Trophoblast cell (in vitro differentiated cells and primary cell): ENCODE measurements around the gene LYPD1.

ENCODE experiments used
- DNase-seq, 2 donors: peaks; one replicate each; pipeline ENCODE4 v3.0.0-alpha.2; 2016
- H2AFZ ChIP-seq: 2 replicates; pipeline ENCODE4 v1.6.1; 2013; ENCODE audit warnings: low read length, moderate library complexity, mild to moderate bottlenecking; ENCODE audit not compliant: insufficient read depth, poor library complexity
- H2AK5ac ChIP-seq: 2 replicates; pipeline ENCODE4 v1.6.1; 2013; ENCODE audit warnings: mild to moderate bottlenecking, low read length
- H2BK120ac ChIP-seq: 2 replicates; pipeline ENCODE4 v1.6.1; 2013; ENCODE audit warnings: low read length, mild to moderate bottlenecking, moderate library complexity; ENCODE audit not compliant: insufficient read depth, poor library complexity
- H2BK12ac ChIP-seq: 2 replicates; pipeline ENCODE4 v1.6.1; 2013; ENCODE audit warnings: mild to moderate bottlenecking, low read length, moderate library complexity
- H2BK5ac ChIP-seq: 2 replicates; pipeline ENCODE4 v1.6.1; 2013; ENCODE audit warnings: low read length, low read depth, moderate library complexity, mild to moderate bottlenecking; ENCODE audit not compliant: poor library complexity
- H3K14ac ChIP-seq: 2 replicates; pipeline ENCODE4 v1.6.1; 2013; ENCODE audit warnings: mild to moderate bottlenecking, low read length
- H3K18ac ChIP-seq: 2 replicates; pipeline ENCODE4 v1.6.1; 2013; ENCODE audit warnings: mild to moderate bottlenecking, low read length
- H3K23ac ChIP-seq: 2 replicates; pipeline ENCODE4 v1.6.1; 2013; ENCODE audit warnings: low read length
- H3K27ac ChIP-seq: 2 replicates; pipeline ENCODE4 v1.5.1; 2013; ENCODE audit warnings: low read depth, mild to moderate bottlenecking, inconsistent platforms, low read length, moderate library complexity
- H3K27me3 ChIP-seq: 2 replicates; pipeline ENCODE4 v1.6.1; 2013; ENCODE audit warnings: inconsistent platforms, mild to moderate bottlenecking, low read length, moderate library complexity; ENCODE audit not compliant: insufficient read depth
- H3K36me3 ChIP-seq, 2 experiments: 1 replicate in 1 of 2; 2 replicates in 1 of 2; pipeline ENCODE4 v1.6.1; 2013; ENCODE audit warnings: low read length in 2 of 2, mild to moderate bottlenecking in 2 of 2, moderate library complexity in 1 of 2; ENCODE audit not compliant: insufficient read depth in 2 of 2, control insufficient read depth in 1 of 2
- H3K4ac ChIP-seq: 2 replicates; pipeline ENCODE4 v1.6.1; 2013; ENCODE audit warnings: low read depth, mild to moderate bottlenecking, low read length, moderate library complexity
- H3K4me1 ChIP-seq, 2 experiments: 1 replicate in 1 of 2; 2 replicates in 1 of 2; pipeline ENCODE4 v1.6.1; 2013; ENCODE audit warnings: low read length in 2 of 2, mild to moderate bottlenecking in 2 of 2, moderate library complexity in 1 of 2; ENCODE audit not compliant: insufficient read depth in 2 of 2, control insufficient read depth in 1 of 2
- H3K4me2 ChIP-seq: 2 replicates; pipeline ENCODE4 v1.6.1; 2013; ENCODE audit warnings: inconsistent platforms, mild to moderate bottlenecking, low read length, moderate library complexity
- H3K4me3 ChIP-seq: 2 replicates; pipeline ENCODE4 v1.5.1; 2013; ENCODE audit warnings: mild to moderate bottlenecking, low read depth, low read length, inconsistent platforms
- H3K79me1 ChIP-seq: one replicate; pipeline ENCODE4 v1.6.1; 2013; ENCODE audit warnings: low read length
- H3K79me2 ChIP-seq: 2 replicates; pipeline ENCODE4 v1.6.1; 2013; ENCODE audit warnings: low read length, mild to moderate bottlenecking; ENCODE audit not compliant: control insufficient read depth, insufficient read depth, poor library complexity
- H3K9ac ChIP-seq: 2 replicates; pipeline ENCODE4 v1.6.1; 2013; ENCODE audit warnings: mild to moderate bottlenecking, low read length
- H3K9me3 ChIP-seq: 2 replicates; pipeline ENCODE4 v1.6.1; 2013; ENCODE audit warnings: low read depth, mild to moderate bottlenecking, control low read depth, inconsistent platforms, low read length; ENCODE audit not compliant: insufficient read depth
- H4K12ac ChIP-seq: 2 replicates; pipeline ENCODE4 v1.6.1; 2013; ENCODE audit warnings: low read depth, mild to moderate bottlenecking, low read length, moderate library complexity
- H4K8ac ChIP-seq: 2 replicates; pipeline ENCODE4 v1.6.1; 2013; ENCODE audit warnings: low read depth, mild to moderate bottlenecking, low read length, moderate library complexity
- H4K91ac ChIP-seq: one replicate; pipeline ENCODE4 v1.6.1; 2013; ENCODE audit warnings: low read depth, mild to moderate bottlenecking, low read length, moderate library complexity
- WGBS: extraction: QIAGEN DNeasy Blood & Tissue Kit; methylation state at CpG from one replicate; pipeline ENCODE4 v1.1.7; 2013; ENCODE audit warnings: missing lambda C conversion rate; ENCODE audit not compliant: insufficient read length, insufficient coverage; ENCODE audit errors: extremely low coverage; 5-methylcytosine and 5-hydroxymethylcytosine counted together

Gene LYPD1

GRCh38 chr2:132640116-132640515 lies 29.9 kb downstream of the LYPD1 start:
- Histone ChIP-seq H2AFZ (no peak overlapping the region), H2AK5ac (no peak overlapping the region), H3K4me1 (peaks cover 0 to 2% of the 10 kb centered on the region in 2 experiments), H3K4ac (no peak overlapping the region), H3K79me1 (no peaks in the 10 kb centered on the region), H2BK5ac (no peak overlapping the region), H3K18ac (no peak overlapping the region), H3K27ac (no peak overlapping the region), H3K79me2 (no peaks in the 10 kb centered on the region), H2BK12ac (no peak overlapping the region), H4K91ac (no peak overlapping the region), H4K12ac (no peak overlapping the region), H3K9me3 (no peaks in the 10 kb centered on the region), H3K36me3 (no peaks in the 10 kb centered on the region), H4K8ac (no peak overlapping the region), H2BK120ac (no peak overlapping the region), H3K23ac (no peak overlapping the region), H3K4me2 (no peak overlapping the region), H3K27me3 (no peaks in the 10 kb centered on the region), H3K14ac (no peak overlapping the region), H3K9ac (no peak overlapping the region), H3K4me3 (no peak overlapping the region)
- DNase-seq = no peak

GRCh38 chr2:132638313-132639040 lies 31.5 kb downstream of the LYPD1 start:
- H3K4ac ChIP-seq = no peak overlapping the region
- H3K4me3 ChIP-seq = no peak overlapping the region

GRCh38 chr2:132636346-132636745 lies 33.7 kb downstream of the LYPD1 start:
- Histone ChIP-seq H4K91ac (no peak overlapping the region), H3K14ac (no peak overlapping the region), H3K79me2 (no peaks in the 10 kb centered on the region), H3K36me3 (no peaks in the 10 kb centered on the region), H3K4me1 (peaks cover 7 to 10% of the 10 kb centered on the region in 2 experiments), H2BK5ac (no peak overlapping the region), H2AK5ac (no peak overlapping the region), H2BK120ac (no peak overlapping the region), H3K9ac (no peak overlapping the region), H2AFZ (no peak overlapping the region), H3K9me3 (no peaks in the 10 kb centered on the region), H4K12ac (no peak overlapping the region), H3K4me3 (no peak overlapping the region), H3K4ac (no peak overlapping the region), H3K23ac (no peak overlapping the region), H3K27ac (no peak overlapping the region), H3K18ac (no peak overlapping the region), H3K27me3 (no peaks in the 10 kb centered on the region), H3K79me1 (no peaks in the 10 kb centered on the region), H3K4me2 (no peak overlapping the region), H2BK12ac (no peak overlapping the region), H4K8ac (no peak overlapping the region)
- no CpG with 5 or more reads among the region's 1 CpG for WGBS
- DNase-seq = no peak

More at GRCh38 chr2:132638313-132639040, 31.5 kb downstream of the LYPD1 start:
- Histone ChIP-seq H3K14ac (no peak overlapping the region), H3K4me2 (no peak overlapping the region), H4K91ac (no peak overlapping the region), H4K8ac (no peak overlapping the region), H2AFZ (no peak overlapping the region), H3K18ac (no peak overlapping the region), H2BK12ac (no peak overlapping the region), H3K79me2 (no peaks in the 10 kb centered on the region), H2BK5ac (no peak overlapping the region), H3K4me1 (peaks cover 2 to 3% of the 10 kb centered on the region in 2 experiments), H3K23ac (no peak overlapping the region), H2AK5ac (no peak overlapping the region), H3K9me3 (no peaks in the 10 kb centered on the region), H3K9ac (no peak overlapping the region), H3K79me1 (no peaks in the 10 kb centered on the region), H2BK120ac (no peak overlapping the region), H3K27me3 (no peaks in the 10 kb centered on the region), H3K36me3 (no peaks in the 10 kb centered on the region), H4K12ac (no peak overlapping the region), H3K27ac (no peak overlapping the region)
- no peak for DNase-seq
- no CpG with 5 or more reads among the region's 5 CpGs for WGBS

- H3K79me2 ChIP-seq = no peaks in the 10 kb centered on the region
- no peak overlapping the region for H3K23ac ChIP-seq
- no peak overlapping the region for H2BK5ac ChIP-seq
- no peak overlapping the region for H4K91ac ChIP-seq
- DNase-seq = no peak
- H4K8ac ChIP-seq = no peak overlapping the region
- no peak overlapping the region for H3K4ac ChIP-seq
- no peaks in the 10 kb centered on the region for H3K9me3 ChIP-seq
- no peaks in the 10 kb centered on the region for H3K27me3 ChIP-seq
- no peak overlapping the region for H3K14ac ChIP-seq
- H3K4me3 ChIP-seq = no peak overlapping the region
- WGBS = 100% methylated on average over 1 of the region's 2 CpGs
- peaks cover 6 to 13% of the 10 kb centered on the region in 2 experiments for H3K4me1 ChIP-seq
- no peaks in the 10 kb centered on the region for H3K36me3 ChIP-seq
- no peak overlapping the region for H3K27ac ChIP-seq
- H4K12ac ChIP-seq = no peak overlapping the region
- H3K18ac ChIP-seq = no peak overlapping the region
- no peak overlapping the region for H2BK120ac ChIP-seq
- H3K9ac ChIP-seq = no peak overlapping the region
- no peak overlapping the region for H3K4me2 ChIP-seq
- no peak overlapping the region for H2AK5ac ChIP-seq
- H3K79me1 ChIP-seq = no peaks in the 10 kb centered on the region
- H2AFZ ChIP-seq = no peak overlapping the region
- no peak overlapping the region for H2BK12ac ChIP-seq
Measured at GRCh38 chr2:132633635-132634034, 36.4 kb downstream of the LYPD1 start.
